A673 (cell line): ENCODE results near the gene ACSF3.

Experiments
- CTCF ChIP-seq: fragments of 300-800, 200-600 bp; sonication (generic); conservative IDR thresholded peaks from 2 replicates; pipeline ENCODE4 v1.5.1; 2017; ENCODE audit warnings: low read depth, mild to moderate bottlenecking, antibody characterized with exemption, low read length, moderate library complexity, mixed read lengths
- EZH2 ChIP-seq: fragments of 200-600 bp; sonication (generic); IDR thresholded peaks from 2 replicates; pipeline ENCODE4 v1.6.1; 2017; ENCODE audit warnings: borderline replicate concordance, low read depth, mild to moderate bottlenecking, mixed read lengths, antibody characterized with exemption, low read length; ENCODE audit not compliant: poor library complexity, severe bottlenecking

DNA sequence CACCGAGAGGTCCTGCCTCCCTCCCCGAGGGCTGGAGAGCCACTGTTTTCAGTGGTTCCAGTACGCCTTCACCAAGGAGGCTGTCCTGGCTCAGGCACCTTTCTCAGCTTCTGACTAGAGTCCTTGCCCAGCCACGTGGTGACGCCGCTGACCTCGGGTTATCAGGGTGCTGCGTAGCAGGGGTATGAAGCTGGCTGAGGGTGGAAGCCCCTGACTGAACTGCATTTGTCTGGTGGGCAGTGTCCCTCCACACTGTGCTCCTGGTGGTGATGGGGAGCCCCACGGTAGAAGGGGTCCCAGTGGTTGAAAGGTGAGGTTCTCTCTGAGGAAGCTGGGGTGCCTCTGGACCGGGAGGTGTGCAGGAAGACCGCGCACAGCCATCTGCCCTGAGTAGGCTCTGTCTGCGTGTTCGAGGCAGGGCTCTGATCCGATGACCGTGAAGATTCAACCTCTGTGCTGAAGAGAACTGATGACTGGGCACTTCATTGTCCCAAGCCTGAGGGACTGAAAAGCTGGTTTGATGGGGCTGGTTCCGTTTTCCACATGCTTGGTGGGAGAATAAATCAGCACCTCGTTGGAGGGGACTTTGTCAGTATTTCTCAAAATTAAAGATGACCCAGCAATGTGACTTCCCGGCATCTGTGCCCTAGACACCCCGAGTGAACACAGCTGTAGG, 2.5 kb downstream of the ACSF3 start:
- TF ChIP-seq CTCF = no peak
- no peak for TF ChIP-seq EZH2
